HUES64 (cell line): ENCODE measurements around the gene SPOCK3.
"Not testable (repeated sequence)": the region's sequence is repeated elsewhere in the genome, so short reads cannot be mapped to it uniquely, and the experiment has no call there.

ENCODE experiments used
- H3K27ac ChIP-seq: 2 replicates; pipeline ENCODE4 v1.7.0; 2013; ENCODE audit warnings: low read depth, low read length, inconsistent platforms
- H3K27me3 ChIP-seq: 2 replicates; pipeline ENCODE4 v1.6.1; 2013; ENCODE audit warnings: mild to moderate bottlenecking, low read length; ENCODE audit not compliant: insufficient read depth
- H3K36me3 ChIP-seq: 2 replicates; pipeline ENCODE4 v1.6.1; 2013; ENCODE audit warnings: mild to moderate bottlenecking, low read length; ENCODE audit not compliant: insufficient read depth
- H3K4me1 ChIP-seq: 2 replicates; pipeline ENCODE4 v1.6.1; 2013; ENCODE audit warnings: mild to moderate bottlenecking, low read length, moderate library complexity; ENCODE audit not compliant: insufficient read depth
- H3K4me3 ChIP-seq: 2 replicates; pipeline ENCODE4 v1.5.1; 2013; ENCODE audit warnings: mild to moderate bottlenecking, low read length, moderate library complexity
- H3K9ac ChIP-seq: 2 replicates; pipeline ENCODE4 v1.6.1; 2013; ENCODE audit warnings: mild to moderate bottlenecking, low read depth, low read length
- H3K9me3 ChIP-seq: 2 replicates; pipeline ENCODE4 v1.6.1; 2013; ENCODE audit warnings: low read depth, low read length; ENCODE audit not compliant: insufficient read depth
- WGBS: fragments of 150-250, 120-280 bp; methylation state at CpG from one replicate; pipeline ENCODE4 v1.1.7; 2013; ENCODE audit warnings: missing lambda C conversion rate; 5-methylcytosine and 5-hydroxymethylcytosine counted together

Gene SPOCK3

DNA sequence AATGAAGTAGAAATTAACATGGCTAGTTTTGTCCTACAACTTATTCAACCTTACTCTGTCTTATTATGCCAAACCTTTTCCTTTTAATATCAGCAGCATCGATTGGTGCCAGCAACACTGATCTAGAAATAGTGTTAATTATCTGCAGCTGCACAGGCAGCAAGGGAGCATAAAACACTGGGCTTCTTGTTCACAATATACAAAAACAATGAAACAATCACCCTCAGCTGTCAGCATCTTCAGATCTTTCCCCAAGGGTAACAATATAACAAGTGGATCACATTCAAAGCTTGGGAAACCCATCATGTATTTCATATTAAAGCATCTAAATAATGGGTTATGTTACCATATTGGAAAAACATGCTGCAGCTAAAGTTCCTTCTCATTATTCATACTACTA lies 238.1 kb downstream of the SPOCK3 start:
- Histone ChIP-seq H3K4me1 (no peaks in the 10 kb centered on the region), H3K27ac (no peak overlapping the region), H3K27me3 (no peaks in the 10 kb centered on the region), H3K9me3 (no peaks in the 10 kb centered on the region), H3K4me3 (no peak overlapping the region), H3K36me3 (no peaks in the 10 kb centered on the region), H3K9ac (no peak overlapping the region)
- 92% methylated on average over 1 of the region's 1 CpG for WGBS

GRCh38 chr4:166994686-166995085 lies 239.6 kb downstream of the SPOCK3 start:
- Histone ChIP-seq H3K9me3 (no peaks in the 10 kb centered on the region), H3K4me1 (no peaks in the 10 kb centered on the region), H3K27ac (no peak overlapping the region), H3K4me3 (no peak overlapping the region), H3K36me3 (no peaks in the 10 kb centered on the region), H3K27me3 (no peaks in the 10 kb centered on the region), H3K9ac (no peak overlapping the region)

DNA sequence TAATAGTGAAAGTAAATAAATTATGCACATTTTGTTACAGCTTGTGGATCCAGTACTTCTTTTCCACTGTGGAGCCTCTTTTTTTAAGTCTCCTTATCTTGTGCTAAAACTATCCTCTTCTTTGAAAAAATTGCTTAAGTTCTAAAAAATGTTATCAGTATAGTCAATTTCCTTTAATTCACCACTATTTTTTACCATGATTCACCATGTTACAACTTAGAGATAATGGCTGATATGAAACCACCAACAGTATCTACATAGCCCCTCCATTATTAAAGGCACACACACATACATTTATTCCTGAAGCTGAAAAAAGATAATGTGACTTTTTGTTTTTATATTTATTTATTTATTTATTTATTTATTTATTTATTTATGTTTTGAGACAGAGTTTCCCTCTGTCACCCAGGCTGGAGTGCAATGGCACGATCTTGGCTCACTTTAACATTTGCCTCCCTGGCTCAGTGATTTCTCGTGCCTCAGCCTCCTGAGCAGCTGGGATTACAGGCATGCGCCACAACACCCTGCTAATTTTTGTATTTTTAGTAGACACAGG lies 243.2 kb downstream of the SPOCK3 start:
- no peak overlapping the region for H3K27ac ChIP-seq

DNA sequence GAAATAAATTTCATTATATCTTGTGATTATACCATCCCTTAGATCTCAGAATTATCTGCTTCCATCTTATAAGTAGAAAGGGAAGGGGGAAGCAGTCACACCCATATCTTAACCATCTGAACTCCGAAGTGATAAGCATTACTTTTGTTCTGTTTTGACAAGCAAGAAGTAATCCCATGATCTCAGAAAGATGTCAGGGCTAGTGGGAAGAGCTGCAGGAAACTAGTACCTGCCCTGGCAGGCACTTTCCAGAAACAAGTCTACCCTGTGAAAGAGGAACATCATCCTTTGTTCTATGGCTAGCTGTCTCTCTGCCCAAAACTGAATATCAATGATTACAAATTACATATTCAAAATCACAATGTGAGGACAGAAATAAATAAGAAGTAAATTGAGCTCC lies 244.4 kb downstream of the SPOCK3 start:
- Histone ChIP-seq H3K36me3 (no peaks in the 10 kb centered on the region), H3K9me3 (no peaks in the 10 kb centered on the region), H3K4me3 (no peak overlapping the region), H3K4me1 (no peaks in the 10 kb centered on the region), H3K27me3 (no peaks in the 10 kb centered on the region), H3K27ac (no peak overlapping the region), H3K9ac (no peak overlapping the region)
- 90% methylated on average over 1 of the region's 1 CpG for whole genome bisulfite sequencing

More for the DNA sequence above, 243.2 kb downstream of the SPOCK3 start:
- 91% methylated on average over 3 of the region's 3 CpGs for WGBS
- Histone ChIP-seq H3K9me3 (no peaks in the 10 kb centered on the region), H3K9ac (no peak overlapping the region), H3K4me1 (no peaks in the 10 kb centered on the region), H3K36me3 (no peaks in the 10 kb centered on the region), H3K27me3 (no peaks in the 10 kb centered on the region), H3K4me3 (no peak overlapping the region)

DNA sequence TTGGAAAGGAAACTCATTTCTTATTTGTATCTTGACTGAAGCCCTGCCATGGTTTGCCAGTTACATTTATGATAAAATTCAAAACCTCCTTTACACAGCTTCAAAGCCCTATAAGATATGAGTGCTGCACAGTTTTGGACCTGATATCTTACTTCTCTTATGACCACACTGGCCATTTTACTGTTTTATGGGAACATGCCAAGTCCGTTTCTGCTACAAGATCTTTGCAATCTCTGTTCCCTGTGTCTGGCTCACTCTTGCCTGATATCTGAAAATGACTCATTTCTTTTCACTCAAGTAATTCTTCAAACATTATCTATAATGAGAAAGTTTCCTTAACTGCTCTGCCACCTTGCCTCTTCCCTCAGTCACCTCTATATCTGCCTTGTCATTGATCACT lies 247.3 kb downstream of the SPOCK3 start:
- H3K36me3 ChIP-seq, result no peaks in the 10 kb centered on the region
- H3K4me1 ChIP-seq, result no peaks in the 10 kb centered on the region
- no peak overlapping the region for H3K9ac ChIP-seq
- H3K9me3 ChIP-seq, result no peaks in the 10 kb centered on the region
- no peak overlapping the region for H3K4me3 ChIP-seq
- H3K27me3 ChIP-seq, result no peaks in the 10 kb centered on the region
- WGBS, result 92% methylated on average over 1 of the region's 1 CpG
- H3K27ac ChIP-seq, result no peak overlapping the region

DNA sequence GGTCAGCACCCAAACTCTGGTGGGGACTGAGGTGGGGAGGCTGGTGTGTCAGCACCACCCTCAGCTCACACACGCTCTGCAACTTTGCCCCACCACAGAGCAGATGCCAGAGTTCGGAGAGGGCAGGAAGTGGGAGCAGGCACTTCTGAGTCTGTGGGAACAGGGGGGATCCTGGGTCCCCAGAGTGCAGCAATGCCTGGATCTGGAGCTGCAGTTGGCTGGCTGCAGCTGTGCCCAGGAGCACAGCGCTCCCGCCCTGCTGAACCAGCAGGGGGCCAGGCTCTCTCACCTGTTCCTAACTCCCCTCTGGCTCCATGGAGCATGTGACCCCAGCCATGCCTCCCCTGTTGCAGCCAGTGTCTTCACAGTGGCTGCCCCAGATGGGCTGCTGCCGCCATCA lies 252.4 kb downstream of the SPOCK3 start:
- Histone ChIP-seq H3K4me1 (no peaks in the 10 kb centered on the region), H3K4me3 (no peak overlapping the region), H3K9ac (no peak overlapping the region), H3K9me3 (peaks cover 10% of the 10 kb centered on the region), H3K27me3 (no peaks in the 10 kb centered on the region), H3K36me3 (no peaks in the 10 kb centered on the region), H3K27ac (no peak overlapping the region)
- WGBS, result 93% methylated on average over 4 of the region's 5 CpGs

DNA sequence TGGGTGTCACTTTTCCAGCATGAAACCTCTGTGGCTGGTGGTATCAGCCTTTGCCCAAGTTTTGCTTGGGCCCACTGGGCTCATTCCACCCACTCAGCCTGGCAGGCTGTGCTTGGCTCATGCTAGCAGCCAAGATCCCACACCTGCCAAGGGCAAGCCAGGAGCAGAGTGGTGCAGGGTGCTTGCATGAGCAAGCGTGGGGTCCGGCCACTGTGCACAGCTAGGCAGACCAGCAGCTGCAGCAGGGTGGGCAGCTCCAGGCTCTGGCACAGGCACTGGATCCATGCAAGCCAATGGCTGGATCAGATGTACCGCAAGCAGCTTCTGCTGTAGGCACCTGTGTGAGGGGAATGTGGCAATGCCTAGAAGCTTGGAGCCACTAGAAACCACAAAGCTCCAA lies 253.9 kb downstream of the SPOCK3 start:
- Histone ChIP-seq H3K27ac (no peak overlapping the region), H3K36me3 (no peaks in the 10 kb centered on the region), H3K4me3 (no peak overlapping the region), H3K27me3 (no peaks in the 10 kb centered on the region), H3K9ac (no peak overlapping the region), H3K9me3 (peaks cover 10% of the 10 kb centered on the region), H3K4me1 (no peaks in the 10 kb centered on the region)
- WGBS, result 97% methylated on average over 3 of the region's 3 CpGs

GRCh38 chr4:166977596-166977995 lies 256.7 kb downstream of the SPOCK3 start:
- Histone ChIP-seq H3K36me3 (no peaks in the 10 kb centered on the region), H3K9me3 (peaks cover 10% of the 10 kb centered on the region), H3K27me3 (no peaks in the 10 kb centered on the region), H3K27ac (no peak overlapping the region), H3K9ac (no peak overlapping the region), H3K4me3 (no peak overlapping the region), H3K4me1 (no peaks in the 10 kb centered on the region)

GRCh38 chr4:166972071-166972470 lies 262.2 kb downstream of the SPOCK3 start:
- no peak overlapping the region for H3K27ac ChIP-seq
- WGBS, result 94% methylated on average over 2 of the region's 2 CpGs
- H3K9ac ChIP-seq, result no peak overlapping the region
- H3K9me3 ChIP-seq, result peaks cover 27% of the 10 kb centered on the region
- no peaks in the 10 kb centered on the region for H3K27me3 ChIP-seq
- no peak overlapping the region for H3K4me3 ChIP-seq
- no peaks in the 10 kb centered on the region for H3K4me1 ChIP-seq
- H3K36me3 ChIP-seq, result no peaks in the 10 kb centered on the region

DNA sequence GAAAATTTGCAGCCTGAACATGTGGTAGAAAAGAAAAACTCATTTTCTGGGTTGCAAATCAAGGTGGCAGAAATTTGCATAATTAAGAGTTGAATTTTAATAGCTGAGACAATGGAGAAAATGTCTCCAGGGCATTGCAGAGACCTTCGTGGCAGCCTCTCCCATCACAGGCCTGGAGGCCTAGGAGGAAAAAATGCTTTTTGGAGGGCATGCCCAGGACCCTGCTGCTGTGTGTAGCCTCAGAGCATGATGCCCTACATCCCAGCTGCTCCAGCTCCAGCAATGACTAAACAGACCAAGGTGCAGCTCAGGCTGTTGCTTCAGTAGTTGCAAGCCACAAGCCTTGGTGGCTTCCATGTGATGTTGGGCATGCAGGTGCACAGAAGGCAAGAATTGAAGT lies 266.1 kb downstream of the SPOCK3 start:
- peaks cover 28% of the 10 kb centered on the region for H3K9me3 ChIP-seq
- H3K27me3 ChIP-seq, H3K4me1 ChIP-seq, H3K36me3 ChIP-seq, H3K27ac ChIP-seq, H3K9ac ChIP-seq, H3K4me3 ChIP-seq: not testable (repeated sequence)
- 92% methylated on average over 1 of the region's 1 CpG for WGBS

DNA sequence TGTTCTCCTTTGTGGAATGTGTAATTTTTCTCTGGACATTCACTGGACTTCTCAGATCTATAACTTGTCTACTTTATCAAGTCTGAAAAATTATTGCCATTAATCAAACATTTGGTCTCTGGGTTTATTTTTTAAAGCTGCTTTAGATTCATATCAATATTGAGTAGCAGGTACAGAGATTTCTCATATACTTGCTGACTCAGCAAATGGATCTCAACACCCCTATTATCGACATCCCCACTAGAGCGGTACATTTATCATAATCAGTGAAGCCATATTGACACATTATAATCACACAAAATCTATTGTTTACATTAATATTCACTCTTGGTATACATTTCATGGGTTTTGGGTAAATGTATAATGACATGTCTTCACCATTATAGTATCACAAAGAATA lies 268.7 kb downstream of the SPOCK3 start:
- Histone ChIP-seq H3K4me3 (no peak overlapping the region), H3K9me3 (peaks cover 28% of the 10 kb centered on the region), H3K27me3 (no peaks in the 10 kb centered on the region), H3K36me3 (no peaks in the 10 kb centered on the region), H3K9ac (no peak overlapping the region), H3K27ac (no peak overlapping the region), H3K4me1 (no peaks in the 10 kb centered on the region)
- WGBS, result 93% methylated on average over 2 of the region's 2 CpGs

- H3K9me3 ChIP-seq, result 0 out of 2 replicates have a peak, but pooled peaks cover 3% of the 10 kb centered on the region
- H3K36me3 ChIP-seq, result no peaks in the 10 kb centered on the region
- 94% methylated on average over 1 of the region's 1 CpG for WGBS
- no peak overlapping the region for H3K9ac ChIP-seq
- no peak overlapping the region for H3K27ac ChIP-seq
- H3K27me3 ChIP-seq, result no peaks in the 10 kb centered on the region
- no peak overlapping the region for H3K4me3 ChIP-seq
- no peaks in the 10 kb centered on the region for H3K4me1 ChIP-seq
Observed at GRCh38 chr4:166957451-166957850, 276.8 kb downstream of the SPOCK3 start.
